H9 (cell line): ENCODE data around the gene LAMC2. TPM values are rescaled to one million over a fixed set of nuclear protein-coding genes. Genes with fewer than 3 reads are reported as not detected.

Experiments
- DNase-seq: peaks from one replicate; pipeline ENCODE4 v3.0.0-alpha.2; 2017
- H2AFZ ChIP-seq: one replicate; pipeline ENCODE4 v1.6.1; 2013; ENCODE audit warnings: mild to moderate bottlenecking, low read length, control low read depth, moderate library complexity
- H2AK5ac ChIP-seq: 2 replicates; pipeline ENCODE4 v1.6.1; 2013; ENCODE audit warnings: low read length, control low read depth, mixed read lengths; ENCODE audit not compliant: insufficient read length
- H2BK120ac ChIP-seq: one replicate; pipeline ENCODE4 v1.6.1; 2013; ENCODE audit warnings: low read depth, mild to moderate bottlenecking, low read length, control low read depth, inconsistent platforms; ENCODE audit not compliant: poor library complexity, severe bottlenecking
- H2BK12ac ChIP-seq: 2 replicates; pipeline ENCODE4 v1.6.1; 2013; ENCODE audit warnings: low read length, control low read depth, mixed read lengths, low read depth; ENCODE audit not compliant: insufficient read length
- H2BK15ac ChIP-seq: 2 replicates; pipeline ENCODE4 v1.6.1; 2013; ENCODE audit warnings: low read depth, low read length, control low read depth
- H2BK20ac ChIP-seq: one replicate; pipeline ENCODE4 v1.6.1; 2013; ENCODE audit warnings: low read depth, mild to moderate bottlenecking, low read length, control low read depth, inconsistent platforms; ENCODE audit not compliant: poor library complexity, severe bottlenecking
- H2BK5ac ChIP-seq: 2 replicates; pipeline ENCODE4 v1.6.1; 2013; ENCODE audit warnings: low read length, control low read depth, mixed read lengths; ENCODE audit not compliant: insufficient read length
- H3K14ac ChIP-seq: 2 replicates; pipeline ENCODE4 v1.6.1; 2013; ENCODE audit warnings: low read length, control low read depth; ENCODE audit not compliant: insufficient read depth
- H3K18ac ChIP-seq: 2 replicates; pipeline ENCODE4 v1.6.1; 2013; ENCODE audit warnings: low read depth, mild to moderate bottlenecking, mixed read lengths, low read length, control low read depth; ENCODE audit not compliant: insufficient read length
- H3K23ac ChIP-seq: 2 replicates; pipeline ENCODE4 v1.6.1; 2013; ENCODE audit warnings: low read length, control low read depth, mixed read lengths, low read depth; ENCODE audit not compliant: insufficient read length
- H3K23me2 ChIP-seq: 2 replicates; pipeline ENCODE4 v1.6.1; 2013; ENCODE audit warnings: low read depth, mild to moderate bottlenecking, mixed read lengths, low read length, control low read depth; ENCODE audit not compliant: insufficient read length, poor library complexity, severe bottlenecking
- H3K27ac ChIP-seq: 2 replicates; pipeline ENCODE4 v1.5.1; 2013; ENCODE audit warnings: low read length, control low read depth, mixed read lengths, low read depth; ENCODE audit not compliant: insufficient read length
- H3K27me3 ChIP-seq: 2 replicates; pipeline ENCODE4 v1.6.1; 2013; ENCODE audit warnings: low read length, control low read depth, inconsistent platforms; ENCODE audit not compliant: insufficient read depth
- H3K4ac ChIP-seq: 2 replicates; pipeline ENCODE4 v1.6.1; 2013; ENCODE audit warnings: low read depth, mild to moderate bottlenecking, control low read depth, inconsistent platforms, low read length, moderate library complexity
- H3K4me1 ChIP-seq: 2 replicates; pipeline ENCODE4 v1.6.1; 2013; ENCODE audit warnings: low read length, control low read depth, inconsistent platforms; ENCODE audit not compliant: insufficient read depth
- H3K4me2 ChIP-seq: 2 replicates; pipeline ENCODE4 v1.6.1; 2013; ENCODE audit warnings: low read length, control low read depth, mixed read lengths; ENCODE audit not compliant: insufficient read length, insufficient read depth
- H3K56ac ChIP-seq: 2 replicates; pipeline ENCODE4 v1.6.1; 2013; ENCODE audit warnings: low read depth, mild to moderate bottlenecking, mixed read lengths, low read length, control low read depth; ENCODE audit not compliant: insufficient read length
- H3K79me1 ChIP-seq: 2 replicates; pipeline ENCODE4 v1.6.1; 2013; ENCODE audit warnings: low read depth, mild to moderate bottlenecking, moderate library complexity, low read length, control low read depth, inconsistent platforms; ENCODE audit not compliant: insufficient read depth, poor library complexity, severe bottlenecking
- H3K79me2 ChIP-seq: 2 replicates; pipeline ENCODE4 v1.6.1; 2013; ENCODE audit warnings: low read length, control low read depth, inconsistent platforms; ENCODE audit not compliant: insufficient read depth
- H3K9ac ChIP-seq: 2 replicates; pipeline ENCODE4 v1.6.1; 2013; ENCODE audit warnings: low read length, control low read depth, mixed read lengths; ENCODE audit not compliant: insufficient read length; ENCODE audit errors: extremely low read depth
- H3K9me3 ChIP-seq: one replicate; pipeline ENCODE4 v1.6.1; 2013; ENCODE audit warnings: low read depth, low read length, inconsistent platforms; ENCODE audit not compliant: control insufficient read depth
- H3T11ph ChIP-seq: one replicate; pipeline ENCODE4 v1.6.1; 2013; ENCODE audit warnings: mild to moderate bottlenecking, low read length, control low read depth, inconsistent platforms
- H4K20me1 ChIP-seq: one replicate; pipeline ENCODE4 v1.6.1; 2013; ENCODE audit not compliant: control insufficient read depth, insufficient read length, insufficient read depth
- H4K5ac ChIP-seq: 2 replicates; pipeline ENCODE4 v1.6.1; 2013; ENCODE audit warnings: low read depth, mild to moderate bottlenecking, mixed read lengths, low read length, control low read depth; ENCODE audit not compliant: insufficient read length
- H4K8ac ChIP-seq: replicated peaks from 2 replicates; pipeline ENCODE4 v1.6.1; 2013; ENCODE audit warnings: low read length, control low read depth, mixed read lengths, low read depth; ENCODE audit not compliant: insufficient read length
- H4K91ac ChIP-seq: 2 replicates; pipeline ENCODE4 v1.6.1; 2013; ENCODE audit warnings: low read depth, mild to moderate bottlenecking, moderate library complexity, mixed read lengths, low read length, control low read depth; ENCODE audit not compliant: insufficient read length
- H3K27ac Mint-ChIP-seq, 3 experiments: 2 replicates in 2 of 3; 3 replicates in 1 of 3; pipeline ENCODE4 v1.8.0; 2020 to 2021; ENCODE audit warnings: mixed read lengths in 3 of 3, mild to moderate bottlenecking in 1 of 3, moderate library complexity in 1 of 3
- H3K27me3 Mint-ChIP-seq: 2 replicates; pipeline ENCODE4 v1.8.0; 2021; ENCODE audit warnings: low read depth, mild to moderate bottlenecking, moderate library complexity, mixed read lengths
- H3K36me3 Mint-ChIP-seq, 3 experiments: 2 replicates in 2 of 3; 3 replicates in 1 of 3; pipeline ENCODE4 v1.8.0; 2020 to 2021; ENCODE audit warnings: low read depth in 3 of 3, mixed read lengths in 3 of 3; ENCODE audit not compliant: insufficient read depth in 1 of 3
- H3K4me1 Mint-ChIP-seq, 2 experiments: 2 replicates each; pipeline ENCODE4 v1.8.0; 2020; ENCODE audit warnings: mixed read lengths in 2 of 2
- H3K4me3 Mint-ChIP-seq, 2 experiments: 2 replicates in 1 of 2; 3 replicates in 1 of 2; pipeline ENCODE4 v1.8.0; 2020 to 2021; ENCODE audit warnings: mild to moderate bottlenecking in 2 of 2, mixed read lengths in 2 of 2, moderate library complexity in 1 of 2
- H3K9me3 Mint-ChIP-seq, 2 experiments: 2 replicates in 1 of 2; 3 replicates in 1 of 2; pipeline ENCODE4 v1.8.0; 2020; ENCODE audit warnings: mild to moderate bottlenecking in 2 of 2, mixed read lengths in 2 of 2, moderate library complexity in 1 of 2
- CTCF ChIP-seq: fragments of 200-600 bp; sonication (generic); conservative IDR thresholded peaks from 3 replicates; pipeline ENCODE4 v1.8.0; 2021; ENCODE audit warnings: antibody characterized with exemption, mild to moderate bottlenecking
- WGBS: extraction: QIAGEN DNeasy Blood & Tissue Kit; methylation state at CpG from one replicate; pipeline ENCODE4 v1.1.7; 2013; ENCODE audit warnings: missing lambda C conversion rate, low lambda C conversion rate, mixed read lengths; ENCODE audit not compliant: insufficient read length; ENCODE audit errors: extremely low coverage; 5-methylcytosine and 5-hydroxymethylcytosine counted together
- total RNA-seq: library from RNA; stranded (reverse); gene quantifications from 2 replicates; pipeline ENCODE4 v1.2.1, GENCODE V29; 2021

LAMC2 gene
- total RNA-seq, 1 experiment from 2014 or later: 7.4 TPM

- no peak for TF ChIP-seq CTCF
- Histone ChIP-seq H4K5ac (no peak overlapping the region), H3K14ac (no peak overlapping the region), H3K4me2 (no peak overlapping the region), H4K8ac (no peak overlapping the region), H2BK15ac (no peak overlapping the region), H2AK5ac (no peak overlapping the region), H3K18ac (no peak overlapping the region), H3K79me2 (no peaks in the 10 kb centered on the region), H3T11ph (no peak overlapping the region), H2BK12ac (no peak overlapping the region), H3K4me1 (peaks cover 20% of the 10 kb centered on the region; the same call in 1 of the 2 replicates), H3K9ac (no peak overlapping the region), H4K20me1 (no peaks in the 10 kb centered on the region), H3K9me3 (no peaks in the 10 kb centered on the region), H3K4ac (no peak overlapping the region), H2BK20ac (no peak overlapping the region), H2AFZ (no peak overlapping the region), H2BK120ac (no peak overlapping the region), H3K27me3 (no peaks in the 10 kb centered on the region), H3K56ac (no peak overlapping the region), H4K91ac (no peak overlapping the region), H2BK5ac (no peak overlapping the region), H3K23ac (no peak overlapping the region), H3K23me2 (peaks cover 7% of the 10 kb centered on the region), H3K79me1 (no peaks in the 10 kb centered on the region), H3K27ac (no peak overlapping the region)
- Mint-ChIP-seq H3K36me3 (no peaks in the 10 kb centered on the region; a peak in 1 of 7 replicates), H3K27me3 (no peaks in the 10 kb centered on the region), H3K9me3 (no peaks in the 10 kb centered on the region), H3K4me1 (peaks cover 26 to 38% of the 10 kb centered on the region in 2 experiments), H3K27ac (no peak overlapping the region), H3K4me3 (no peak overlapping the region)
- no CpG with 5 or more reads among the region's 2 CpGs for WGBS
- no peak for DNase-seq
Observed at GRCh38 chr1:183230413-183230812, 44.3 kb downstream of the LAMC2 start.
